HG03097 (cell line): ENCODE data around the gene ARAP3.

Experiments
- ATAC-seq: cut with Tn5 transposase; IDR thresholded peaks from one replicate; pipeline ENCODE4 v1.9.1; 2021; ENCODE audit not compliant: unreplicated experiment, low FRiP score

Gene ARAP3

DNA sequence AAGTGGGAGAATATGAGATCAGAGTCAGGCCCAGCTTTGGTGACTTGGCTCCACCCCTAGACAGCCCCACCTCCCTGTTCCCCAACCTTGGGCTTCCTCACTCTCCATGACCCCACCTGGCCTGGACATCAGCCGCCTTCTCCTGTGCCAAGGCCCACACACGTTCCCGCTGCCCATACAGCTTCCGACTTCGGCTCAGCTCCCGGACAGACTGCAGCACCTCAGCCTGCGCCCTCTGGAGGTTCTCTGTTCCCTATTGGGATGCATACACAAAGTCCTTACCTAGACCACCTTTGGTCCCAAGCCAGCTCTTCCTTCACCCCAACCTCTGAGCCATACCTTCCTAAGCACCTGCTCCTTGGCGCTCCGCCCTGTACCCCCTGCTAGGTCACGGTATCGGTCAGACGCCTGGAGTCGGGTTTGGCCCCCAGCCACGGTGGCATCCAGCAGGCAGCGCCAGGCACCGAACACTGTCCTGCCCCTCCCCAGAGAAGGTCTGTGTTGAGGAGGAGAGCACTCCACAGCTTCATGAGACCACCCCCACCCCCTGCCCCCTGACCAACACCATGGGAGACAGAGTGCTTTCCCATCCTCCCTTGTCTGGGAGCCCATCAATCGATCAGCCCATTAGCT, 32.9 kb downstream of the ARAP3 start:
- ATAC-seq: no peak

DNA sequence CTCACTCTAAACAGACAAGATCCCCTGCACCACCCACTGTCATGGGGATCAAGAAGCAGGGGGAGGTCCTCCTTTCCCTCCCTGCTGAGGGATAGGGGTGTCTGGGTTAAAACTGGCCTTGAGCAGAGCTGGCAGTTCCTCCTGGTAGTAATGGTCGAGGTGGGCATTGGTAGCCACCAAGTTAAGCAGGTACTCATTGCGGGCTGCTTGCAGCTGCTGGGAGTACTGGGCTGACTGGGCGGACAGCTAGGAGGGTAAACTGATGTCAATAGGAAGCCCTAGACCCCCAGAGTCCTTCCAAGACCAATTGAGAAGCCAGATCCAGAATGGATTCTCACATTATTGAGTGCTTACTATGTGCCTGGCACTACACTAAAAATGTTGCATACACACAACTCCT, 34.2 kb downstream of the ARAP3 start:
- ATAC-seq: no peak

DNA sequence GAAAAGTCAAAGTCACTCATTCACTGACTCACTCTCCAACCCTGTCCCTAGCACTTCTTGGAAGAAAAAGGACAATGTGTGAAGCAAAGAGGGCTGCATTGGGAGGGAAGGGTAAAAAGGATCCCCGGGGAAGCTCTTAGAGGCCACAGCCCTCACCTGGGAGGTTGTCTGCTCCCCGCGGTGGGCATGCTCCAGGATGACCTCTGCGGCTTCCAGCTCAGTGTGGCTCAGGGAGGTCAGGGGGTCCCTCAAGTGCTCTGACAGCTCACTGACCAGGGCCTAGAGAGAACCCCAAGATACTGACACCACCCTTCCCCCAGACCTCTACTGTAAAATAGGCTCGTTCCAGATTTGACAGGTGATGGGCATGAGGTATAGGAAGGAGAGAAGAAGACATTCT, 34.8 kb downstream of the ARAP3 start:
- ATAC-seq: no peak

DNA sequence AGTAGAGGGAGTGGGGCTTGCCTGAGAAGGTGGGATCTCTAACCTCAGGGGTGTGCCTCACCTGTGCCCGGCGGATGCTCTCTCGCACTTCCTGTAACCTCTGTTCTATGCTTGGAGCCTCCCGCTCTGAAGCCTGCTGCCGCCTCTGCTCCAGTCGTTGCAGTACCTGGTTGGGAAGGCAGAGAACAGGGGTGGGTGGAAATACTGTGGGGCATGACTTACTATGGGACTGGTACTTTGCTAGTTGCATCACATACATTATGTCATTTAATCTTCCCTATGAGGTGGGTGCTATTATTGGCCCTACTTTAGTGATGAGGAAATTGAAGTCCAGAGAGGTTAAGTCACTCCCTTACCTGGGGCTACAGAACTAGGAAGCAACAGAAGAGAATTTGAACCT, 36.0 kb downstream of the ARAP3 start:
- no peak for ATAC-seq

DNA sequence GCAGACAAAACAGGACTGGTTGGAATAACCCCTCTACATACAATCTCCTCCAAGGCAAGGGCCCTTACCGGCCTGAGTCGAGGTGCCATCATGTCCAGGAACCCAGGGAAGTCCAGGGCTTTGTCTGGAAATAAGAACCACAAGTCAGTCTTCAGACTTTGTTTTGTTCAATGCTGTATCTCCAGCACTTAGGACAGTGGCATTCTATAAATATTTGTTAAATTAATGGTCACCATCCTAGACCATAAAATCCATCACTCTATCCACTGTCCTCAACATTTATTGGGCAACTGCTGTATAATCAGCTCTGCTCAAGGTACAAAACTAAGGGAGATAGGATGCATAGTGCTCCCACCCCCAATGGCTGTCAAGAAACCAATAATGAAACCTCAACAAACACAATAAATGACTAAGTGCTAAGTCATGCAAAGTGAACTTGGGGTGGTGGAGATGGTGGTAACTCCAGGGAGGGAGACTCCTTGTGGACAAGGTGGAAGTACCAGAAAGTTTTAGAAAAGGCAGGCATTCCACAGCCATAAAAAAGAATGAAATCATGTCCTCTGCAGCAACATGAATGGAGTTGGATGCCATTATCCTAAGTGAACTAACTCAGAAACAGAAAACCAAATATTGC, 40.3 kb downstream of the ARAP3 start:
- no peak for ATAC-seq

DNA sequence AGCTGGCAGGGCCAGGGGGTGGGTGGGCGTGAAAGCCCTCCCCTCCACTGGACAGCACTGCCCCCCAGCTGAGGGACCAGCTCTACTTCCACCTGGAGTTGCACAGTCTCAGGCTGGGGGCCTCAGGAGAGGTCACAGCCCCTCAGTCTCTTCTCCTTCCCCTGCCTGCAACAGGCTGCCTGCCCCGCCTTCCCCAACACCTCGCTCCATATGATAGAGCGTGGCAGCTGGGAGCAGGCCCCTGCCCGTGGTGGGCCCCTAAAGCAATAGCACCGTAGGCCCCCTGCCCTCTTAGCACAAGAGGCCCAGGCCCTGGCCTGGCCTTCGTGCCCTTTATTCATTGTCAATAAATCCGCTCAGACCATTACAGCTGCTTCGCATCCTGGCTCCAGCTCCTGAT, 41.3 kb downstream of the ARAP3 start:
- ATAC-seq: no peak

DNA sequence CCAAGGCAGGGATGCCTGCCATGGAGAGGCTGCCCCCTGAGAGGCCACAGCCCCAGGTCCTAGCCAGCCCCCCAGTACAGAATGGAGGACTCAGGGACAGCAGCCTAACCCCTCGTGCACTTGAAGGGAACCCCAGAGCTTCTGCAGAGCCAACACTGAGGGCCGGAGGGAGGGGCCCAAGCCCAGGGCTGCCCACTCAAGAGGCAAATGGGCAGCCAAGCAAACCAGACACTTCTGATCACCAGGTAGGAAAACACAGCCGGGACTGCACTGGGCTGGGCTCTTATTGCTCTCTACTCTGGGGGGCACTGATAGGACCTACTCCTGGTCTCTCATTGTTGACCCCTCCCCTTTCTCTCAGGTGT, 42.0 kb downstream of the ARAP3 start:
- no peak for ATAC-seq

DNA sequence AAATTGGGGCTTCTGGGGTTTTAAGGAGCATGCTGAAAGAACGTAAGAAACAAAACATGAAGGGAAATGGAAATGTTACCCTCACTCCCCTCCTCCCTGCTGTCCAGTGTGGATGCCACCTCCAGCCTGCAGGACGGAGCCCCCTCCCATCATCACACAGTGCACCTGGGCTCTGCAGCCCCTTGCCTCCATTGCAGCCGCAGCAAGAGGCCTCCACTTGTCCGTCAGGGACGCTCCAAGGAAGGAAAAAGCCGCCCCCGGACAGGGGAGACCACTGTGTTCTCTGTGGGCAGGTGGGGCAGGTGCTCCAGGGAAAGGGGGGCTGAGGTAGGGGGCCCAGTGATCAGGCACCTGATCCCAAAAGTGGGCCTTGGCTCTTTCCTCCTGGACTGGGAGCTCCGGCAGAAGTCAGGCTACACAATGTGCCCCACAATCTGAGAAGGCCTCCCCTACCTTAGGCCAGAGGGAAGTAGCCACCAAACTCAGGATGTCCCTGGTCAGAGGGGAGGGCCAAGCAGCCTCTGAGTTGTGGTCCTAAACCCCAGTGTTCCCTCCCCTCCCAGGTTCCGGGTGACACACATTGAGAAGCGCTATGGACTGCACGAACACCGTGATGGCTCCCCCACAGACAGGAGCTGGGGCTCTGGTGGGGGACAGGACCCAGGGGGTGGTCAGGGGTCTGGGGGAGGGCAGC, 42.5 kb downstream of the ARAP3 start:
- no peak for ATAC-seq

DNA sequence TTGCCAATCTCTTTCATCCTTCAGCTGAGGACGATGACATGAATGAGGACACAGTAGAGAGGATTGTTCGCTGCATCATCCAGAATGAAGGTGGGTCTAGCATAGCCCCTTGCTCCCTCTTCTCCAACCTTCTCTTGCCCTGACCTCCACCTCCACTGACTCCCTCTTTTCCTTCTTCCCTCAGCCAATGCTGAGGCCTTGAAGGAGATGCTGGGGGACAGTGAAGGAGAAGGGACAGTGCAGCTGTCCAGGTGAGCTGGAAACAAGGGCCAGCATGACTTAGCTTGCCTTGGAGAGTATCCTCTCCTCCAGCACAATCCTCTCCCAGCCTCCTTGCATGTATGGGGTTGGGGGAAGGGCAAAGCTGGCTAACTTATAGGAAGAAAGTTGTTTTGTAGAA, 43.3 kb downstream of the ARAP3 start:
- no peak for ATAC-seq

DNA sequence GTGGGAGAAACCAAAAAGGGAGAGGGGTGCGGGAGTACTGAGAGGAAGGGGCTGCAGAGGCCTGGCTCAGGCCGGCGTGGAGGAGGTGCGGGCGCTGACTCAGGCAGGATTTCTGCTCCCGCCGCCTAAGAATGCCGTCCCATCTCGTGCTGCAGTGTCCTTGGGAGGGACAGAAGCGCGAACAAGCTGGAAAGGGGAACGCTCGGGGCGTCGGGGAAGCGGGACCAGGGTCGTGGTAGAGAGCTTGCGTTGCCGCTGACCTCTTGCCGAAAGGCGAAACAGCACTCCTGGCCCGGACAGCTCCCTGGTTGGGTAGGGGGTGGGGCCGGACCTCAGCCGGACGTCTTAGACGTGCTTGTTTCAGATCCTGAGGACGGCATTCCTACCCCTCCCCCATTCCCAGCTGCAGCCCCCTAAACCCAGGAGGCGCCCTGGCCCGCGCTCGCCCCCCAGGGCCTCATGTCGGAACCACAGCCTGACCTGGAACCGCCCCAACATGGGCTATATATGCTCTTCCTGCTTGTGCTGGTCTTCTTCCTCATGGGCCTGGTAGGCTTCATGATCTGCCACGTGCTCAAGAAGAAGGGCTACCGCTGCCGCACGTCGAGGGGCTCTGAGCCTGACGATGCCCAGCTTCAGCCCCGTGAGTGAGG, 44.1 kb downstream of the ARAP3 start:
- no peak for ATAC-seq

DNA sequence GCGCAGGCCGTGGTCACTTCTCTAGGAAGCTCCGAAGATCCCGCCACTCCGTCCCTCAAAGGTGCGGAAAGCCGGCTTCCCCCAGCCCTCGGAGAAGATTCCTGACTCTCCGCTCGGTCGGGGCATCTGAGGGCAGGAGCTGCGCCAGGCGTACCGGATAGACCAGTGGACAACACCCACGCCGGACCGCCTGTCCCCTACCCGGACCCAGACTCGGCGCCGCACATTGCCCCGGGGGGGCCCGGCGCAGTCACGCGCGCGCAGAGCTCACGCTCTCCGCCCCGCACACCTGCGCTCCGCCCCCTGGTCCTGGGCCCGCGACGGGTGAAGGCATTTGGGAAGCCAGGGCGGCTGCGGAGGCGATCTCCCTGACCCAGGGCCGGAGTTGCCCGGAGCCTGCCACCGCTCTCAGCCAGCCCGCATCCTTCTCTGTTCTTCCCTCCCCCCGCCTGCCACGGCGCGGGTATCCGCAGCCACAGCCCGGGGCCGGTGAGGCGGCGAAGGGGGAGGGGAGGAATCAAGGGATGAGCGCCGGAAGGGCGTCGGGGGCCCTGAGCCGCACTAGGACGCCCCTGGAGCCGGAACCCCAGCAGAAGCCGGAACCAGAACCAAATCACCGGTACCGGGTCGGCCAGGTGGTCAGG, 44.8 kb downstream of the ARAP3 start:
- peak; percentile 21 for ATAC-seq

DNA sequence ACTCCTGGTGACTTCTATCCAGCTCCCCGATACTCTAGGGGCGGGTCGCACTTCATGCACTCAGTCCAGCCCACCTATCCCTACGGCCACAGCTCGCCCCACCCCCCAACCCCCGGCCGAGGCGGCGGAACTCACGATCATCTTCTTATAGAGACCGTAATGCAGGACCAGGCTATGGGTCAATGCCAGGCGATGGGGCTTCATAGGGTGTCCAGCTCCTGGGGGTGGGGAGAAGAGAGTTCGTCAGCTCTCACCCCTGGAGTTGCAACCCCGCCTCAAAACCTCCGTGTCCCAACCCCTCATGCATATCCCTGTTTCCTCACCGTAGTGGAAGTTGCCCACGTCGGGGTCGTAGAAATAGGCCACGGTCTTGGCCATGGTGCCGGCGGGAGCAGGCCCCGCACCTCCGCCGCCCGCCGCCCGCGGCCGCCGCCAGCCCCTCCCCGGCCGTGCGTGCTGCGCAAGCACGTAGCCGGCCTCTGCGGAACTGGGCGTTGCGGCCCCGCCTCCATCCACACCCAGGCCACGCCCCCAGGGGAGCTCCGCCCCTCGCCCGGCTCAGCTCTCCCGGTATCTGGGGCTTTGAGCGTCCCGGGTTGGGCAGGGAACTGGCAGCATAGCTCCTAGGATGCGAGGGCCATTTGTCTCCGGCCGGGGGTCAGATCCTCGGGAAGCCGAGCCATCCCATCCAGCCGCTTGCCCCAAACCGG, 45.5 kb downstream of the ARAP3 start, which contains the start of the genes HDAC3 and RELL2:
HDAC3 (minus strand) TSS at position 437 of the 710 bp plus-strand sequence; CDS start at position 378, 59 bp downstream.
RELL2 (plus strand) TSS at position 585 of the 710 bp plus-strand sequence. CDS start 1,229 bp downstream, outside the sequence.
- ATAC-seq: peak; percentile 81

DNA sequence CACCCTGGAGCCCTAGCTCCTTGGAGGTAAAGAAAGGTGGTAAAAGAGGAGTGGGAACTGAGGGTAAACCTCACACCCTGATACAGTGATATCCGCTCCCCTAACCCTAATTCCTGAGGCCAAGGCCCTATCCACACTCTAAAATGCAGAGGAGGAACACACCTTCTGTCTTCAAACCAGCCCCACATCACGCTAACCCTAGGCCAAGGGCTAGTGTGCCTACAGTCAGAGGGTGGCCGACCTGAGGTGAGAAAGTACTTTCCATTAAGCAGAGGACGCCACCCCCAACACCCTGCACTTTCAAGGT, 46.0 kb downstream of the ARAP3 start:
- ATAC-seq: no peak

DNA sequence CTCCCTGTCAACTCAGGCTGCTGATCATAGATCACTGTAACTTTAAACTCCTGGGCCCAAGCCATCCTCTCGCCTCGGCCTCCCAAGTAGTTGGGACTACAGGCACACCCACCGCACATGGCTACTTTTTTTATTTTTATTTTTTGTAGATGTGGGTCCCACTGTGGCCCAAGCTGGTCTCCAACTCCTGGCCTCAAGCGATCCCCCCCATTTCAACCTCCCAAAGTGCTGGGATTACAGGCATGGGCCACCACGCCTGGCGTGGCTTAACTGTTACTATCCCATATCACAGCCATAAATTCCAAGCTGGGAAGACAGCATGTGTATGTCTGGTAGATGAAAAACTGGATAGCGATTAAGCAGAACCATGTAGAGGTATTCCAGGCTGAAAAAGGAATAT, 46.4 kb downstream of the ARAP3 start:
- no peak for ATAC-seq

DNA sequence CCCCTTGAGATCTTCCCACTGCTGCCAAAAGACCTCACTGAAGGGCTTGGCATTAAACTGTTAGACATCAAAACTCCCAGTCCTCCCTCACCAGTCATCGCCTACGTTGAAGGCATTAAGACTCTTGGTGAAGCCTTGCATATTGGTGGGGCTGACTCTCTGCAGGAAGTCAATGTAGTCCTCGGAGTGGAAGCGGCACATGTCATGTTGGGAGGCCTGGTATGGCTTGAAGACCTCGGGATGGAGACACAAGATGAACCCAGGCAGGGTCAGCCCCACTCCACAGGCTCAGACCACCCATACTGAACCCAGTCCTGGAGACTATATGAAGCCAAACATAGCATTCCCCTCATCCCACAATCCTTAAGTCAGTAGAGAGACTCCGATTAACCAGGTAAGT, 47.3 kb downstream of the ARAP3 start:
- no peak for ATAC-seq

DNA sequence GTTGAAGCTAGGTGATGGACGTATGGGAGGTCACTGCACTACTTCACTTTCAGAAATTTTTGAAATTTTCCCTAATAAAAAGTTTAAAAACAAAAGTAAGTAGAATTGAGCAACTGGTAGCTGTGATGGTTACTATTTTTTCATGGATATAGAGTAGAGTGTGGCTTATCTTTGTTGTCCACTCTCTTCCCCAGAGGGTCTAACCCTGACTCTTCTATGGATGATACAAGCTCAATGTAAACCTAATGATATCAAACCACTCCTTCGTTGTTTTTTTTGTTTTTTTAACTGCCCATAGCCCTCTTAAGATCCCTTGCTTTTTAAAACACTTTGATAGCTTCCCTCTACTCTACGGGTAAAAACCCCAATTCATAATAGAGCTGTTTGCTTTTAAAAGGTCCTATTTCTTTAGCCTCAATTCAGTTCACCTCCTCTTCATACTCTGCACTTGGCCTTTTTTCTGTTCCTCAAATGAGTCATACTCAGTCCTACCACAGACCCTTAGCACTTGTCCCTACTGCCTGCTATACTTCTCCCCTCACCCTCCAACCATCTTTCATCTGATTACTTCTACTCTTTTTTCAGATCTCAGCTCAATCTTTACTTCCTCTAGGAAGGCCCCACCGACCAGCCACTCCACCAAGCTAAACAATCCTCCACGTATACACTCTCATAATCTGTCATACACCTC, 48.0 kb downstream of the ARAP3 start:
- ATAC-seq: peak; percentile 46

DNA sequence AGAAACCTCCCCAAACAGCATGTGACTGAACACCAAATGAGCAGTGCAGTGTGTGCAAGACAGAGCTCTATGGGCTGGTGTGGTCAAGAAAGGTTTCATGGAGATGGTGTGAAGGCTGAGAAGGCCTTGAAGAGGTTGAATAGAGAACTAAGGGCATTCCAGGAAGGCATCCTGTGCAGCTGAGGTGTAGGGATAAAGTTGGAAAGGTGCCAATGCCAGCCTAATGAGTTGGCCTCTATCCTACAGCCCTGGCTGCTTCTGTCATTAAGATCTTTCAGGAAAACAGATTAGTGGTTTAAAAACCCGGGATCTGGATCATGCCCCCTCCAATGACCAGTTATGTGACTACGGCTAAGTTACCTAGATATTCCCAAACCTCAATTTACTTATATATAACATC, 49.4 kb downstream of the ARAP3 start:
- no peak for ATAC-seq

DNA sequence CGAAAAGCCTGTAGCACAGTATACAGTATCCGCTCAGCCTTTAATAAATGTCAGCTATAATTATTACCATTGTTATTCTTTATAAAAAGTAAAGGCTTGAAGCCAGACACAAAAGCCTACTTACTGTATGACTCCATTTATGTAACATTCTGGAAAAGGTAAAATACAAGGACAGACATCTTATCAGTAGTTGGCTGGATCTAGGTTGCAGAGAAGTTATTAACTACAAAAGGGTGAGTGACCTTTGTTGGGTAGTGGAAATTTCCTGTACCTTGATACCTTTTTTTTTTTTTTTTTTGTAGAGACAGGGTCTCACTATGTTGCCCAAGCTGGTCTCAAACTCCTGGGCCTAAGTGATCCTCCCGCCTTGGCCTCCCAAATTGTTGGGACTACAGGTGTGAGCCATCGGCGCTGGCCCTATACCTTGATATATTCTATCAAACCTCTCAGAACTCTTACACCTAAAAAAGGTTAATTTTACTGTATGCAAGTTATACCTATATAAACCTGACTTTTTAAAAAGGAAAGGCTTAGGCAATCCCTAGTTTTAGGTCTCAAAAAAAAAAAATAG, 51.4 kb downstream of the ARAP3 start:
- ATAC-seq: no peak

DNA sequence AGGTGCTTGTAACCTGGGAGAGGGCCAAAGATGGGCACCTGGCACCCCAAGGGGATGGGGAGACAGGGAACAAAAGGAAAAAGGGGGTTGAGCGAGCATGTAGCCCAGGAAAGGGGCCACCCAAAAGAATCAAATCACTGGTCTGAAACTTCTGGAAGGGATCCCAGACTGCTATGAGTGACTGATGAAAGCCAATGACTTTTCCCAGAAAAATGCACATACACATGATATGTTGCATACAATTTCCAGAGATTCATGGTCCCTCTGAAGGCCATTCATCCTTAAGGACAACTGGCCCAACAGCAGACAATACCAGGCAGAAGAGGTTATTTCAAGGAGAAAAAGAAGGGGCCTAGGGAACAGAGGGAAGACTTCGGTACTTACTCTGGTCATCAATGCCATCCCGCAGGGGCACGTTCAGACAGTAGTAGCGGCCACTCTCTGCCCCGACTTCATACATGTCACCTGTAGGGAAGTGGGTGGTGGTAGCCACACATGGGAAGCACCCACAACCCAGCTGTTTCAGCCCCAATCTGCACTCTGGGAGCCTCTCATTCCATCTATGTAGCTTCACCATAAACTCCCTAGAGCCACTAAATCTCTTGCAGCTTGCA, 53.7 kb downstream of the ARAP3 start:
- no peak for ATAC-seq
